Measurements from ENCODE around the gene IHH. TPM values are rescaled to one million over a fixed set of nuclear protein-coding genes. Genes with fewer than 3 reads are reported as not detected.

IHH gene
- total RNA-seq, 4 donors from 2014 or later: 0.38 TPM; not detected in 3

GRCh38 chr2:219018726-219019125, 42.0 kb downstream of the IHH start:
- Histone ChIP-seq H3K4me3 (no peak overlapping the region), H3K36me3 (no peaks in the 10 kb centered on the region), H3K4me1 (no peaks in the 10 kb centered on the region), H3K27me3 (peaks cover 0 to 75% (median 0%) of the 10 kb centered on the region in 4 donors), H3K9me3 (no peaks in the 10 kb centered on the region), H3K27ac (no peak overlapping the region)
- 86 to 97% methylated on average over 5 of the region's 10 CpGs for WGBS, 2 donors
- TF ChIP-seq CTCF (IDR thresholded peaks at IDR 0.05) (no peak), POLR2A (IDR thresholded peaks at IDR 0.05) (no peak)
- intact Hi-C loops (cut with DNase I): no loop called here
- DNase-seq: no peak

GRCh38 chr2:219018286-219018685, 42.4 kb downstream of the IHH start:
- H3K4me3 ChIP-seq: no peak overlapping the region
- no peaks in the 10 kb centered on the region for H3K36me3 ChIP-seq
- no peak for DNase-seq
- TF ChIP-seq POLR2A (IDR thresholded peaks at IDR 0.05) (no peak), CTCF (IDR thresholded peaks at IDR 0.05) (no peak)
- H3K4me1 ChIP-seq: no peaks in the 10 kb centered on the region
- no peaks in the 10 kb centered on the region for H3K9me3 ChIP-seq
- H3K27me3 ChIP-seq: peaks cover 0 to 75% (median 0%) of the 10 kb centered on the region in 4 donors
- intact Hi-C loops (cut with DNase I): no loop called here
- WGBS, 2 donors: 63 to 90% methylated on average over 5 of the region's 7 CpGs
- no peak overlapping the region for H3K27ac ChIP-seq

GRCh38 chr2:219017201-219017931, 43.4 kb downstream of the IHH start:
- intact Hi-C loops (cut with DNase I): no loop called here
- H3K36me3 ChIP-seq: no peaks in the 10 kb centered on the region
- no peak for TF ChIP-seq POLR2A (IDR thresholded peaks at IDR 0.05)
- TF ChIP-seq CTCF (IDR thresholded peaks at IDR 0.05): no peak
- H3K4me1 ChIP-seq: no peaks in the 10 kb centered on the region
- no peak overlapping the region for H3K27ac ChIP-seq
- H3K9me3 ChIP-seq: no peaks in the 10 kb centered on the region
- WGBS, 2 donors: 56 to 70% methylated on average over 8 to 11 of the region's 14 CpGs
- H3K27me3 ChIP-seq: peaks cover 0 to 80% (median 0%) of the 10 kb centered on the region in 4 donors
- DNase-seq: no peak
- H3K4me3 ChIP-seq: no peak overlapping the region

GRCh38 chr2:219016721-219017120, 44.0 kb downstream of the IHH start:
- no peak for DNase-seq
- TF ChIP-seq POLR2A (IDR thresholded peaks at IDR 0.05) (no peak), CTCF (IDR thresholded peaks at IDR 0.05) (no peak)
- 93 to 95% methylated on average over 10 to 11 of the region's 11 CpGs for WGBS, 2 donors
- H3K4me1 ChIP-seq: no peaks in the 10 kb centered on the region
- H3K27ac ChIP-seq: no peak overlapping the region
- no peaks in the 10 kb centered on the region for H3K9me3 ChIP-seq
- H3K36me3 ChIP-seq: no peaks in the 10 kb centered on the region
- H3K4me3 ChIP-seq: no peak overlapping the region
- H3K27me3 ChIP-seq: peaks cover 0 to 78% (median 0%) of the 10 kb centered on the region in 4 donors
- intact Hi-C loops (cut with DNase I): no loop called here

- Histone ChIP-seq H3K9me3 (no peaks in the 10 kb centered on the region), H3K27me3 (peaks cover 0 to 82% (median 0%) of the 10 kb centered on the region in 4 donors), H3K36me3 (no peaks in the 10 kb centered on the region), H3K4me3 (no peak overlapping the region), H3K4me1 (no peaks in the 10 kb centered on the region), H3K27ac (no peak overlapping the region)
- TF ChIP-seq POLR2A (IDR thresholded peaks at IDR 0.05): no peak
- TF ChIP-seq CTCF (IDR thresholded peaks at IDR 0.05): no peak
- no peak for DNase-seq
- intact Hi-C loops (cut with DNase I): no loop called here
- WGBS, 2 donors: 50 to 65% methylated on average over 3 of the region's 5 CpGs
Observed at GRCh38 chr2:219010873-219011272, 49.8 kb downstream of the IHH start.

Data from esophagus squamous epithelium (tissue), 5 donors.